GM23338 (cell line): ENCODE results near the gene SPDL1. TPM values are rescaled to one million over a fixed set of nuclear protein-coding genes. Genes with fewer than 3 reads are reported as not detected.

Experiments
- ATAC-seq: fragments of 200-7000 bp; cut with Tn5 transposase; 3 replicates; pipeline ENCODE4 v1.9.1; 2020
- DNase-seq: peaks from one replicate; pipeline ENCODE4 v3.0.0-alpha.2; 2015; ENCODE audit warnings: low spot score
- H2AFZ ChIP-seq: fragments of 200-600 bp; sonication (generic); 2 replicates; pipeline ENCODE4 v1.8.0; 2016; ENCODE audit warnings: antibody characterized with exemption, mild to moderate bottlenecking, moderate library complexity
- H3F3A ChIP-seq: fragments of 200-600 bp; sonication (generic); replicated peaks from 2 replicates; pipeline ENCODE4 v1.8.0; 2017; ENCODE audit warnings: antibody characterized with exemption, mixed run types, low read depth
- H3K27ac ChIP-seq: fragments of 200-600 bp; sonication (generic); 2 replicates; pipeline ENCODE4 v1.6.1; 2016; ENCODE audit warnings: low read depth
- H3K27me3 ChIP-seq: fragments of 200-600 bp; sonication (generic); 2 replicates; pipeline ENCODE4 v1.8.0; 2016; ENCODE audit warnings: mild to moderate bottlenecking, mixed run types, moderate library complexity; ENCODE audit not compliant: insufficient read depth
- H3K36me3 ChIP-seq: fragments of 200-600 bp; sonication (generic); 2 replicates; pipeline ENCODE4 v1.8.0; 2016; ENCODE audit warnings: mild to moderate bottlenecking; ENCODE audit not compliant: insufficient read depth
- H3K4me1 ChIP-seq: fragments of 200-600 bp; sonication (generic); 2 replicates; pipeline ENCODE4 v1.8.0; 2016; ENCODE audit warnings: mild to moderate bottlenecking, moderate library complexity; ENCODE audit not compliant: insufficient read depth
- H3K4me2 ChIP-seq: fragments of 200-600 bp; sonication (generic); 2 replicates; pipeline ENCODE4 v1.7.1; 2017; ENCODE audit warnings: mixed run types
- H3K4me3 ChIP-seq: fragments of 200-600 bp; sonication (generic); 2 replicates; pipeline ENCODE4 v1.6.1; 2016; ENCODE audit warnings: mixed run types
- H3K79me2 ChIP-seq: fragments of 200-600 bp; sonication (generic); replicated peaks from 2 replicates; pipeline ENCODE4 v1.8.0; 2017; ENCODE audit warnings: mild to moderate bottlenecking; ENCODE audit not compliant: insufficient read depth
- H3K9me2 ChIP-seq: fragments of 200-600 bp; sonication (generic); 2 replicates; pipeline ENCODE4 v1.8.0; 2017; ENCODE audit not compliant: insufficient read depth
- H4K20me1 ChIP-seq: fragments of 200-600 bp; sonication (generic); replicated peaks from 2 replicates; pipeline ENCODE4 v1.8.0; 2017; ENCODE audit warnings: mild to moderate bottlenecking; ENCODE audit not compliant: insufficient read depth
- H3K27ac Mint-ChIP-seq: 2 replicates; pipeline ENCODE4 v1.8.0; 2020; ENCODE audit warnings: inconsistent platforms, mild to moderate bottlenecking, moderate library complexity, mixed read lengths
- H3K27me3 Mint-ChIP-seq: 3 replicates; pipeline ENCODE4 v1.8.0; 2022; ENCODE audit warnings: low read depth, mild to moderate bottlenecking, moderate library complexity, mixed read lengths, inconsistent platforms; ENCODE audit not compliant: insufficient read depth, poor library complexity
- H3K36me3 Mint-ChIP-seq: 3 replicates; pipeline ENCODE4 v1.8.0; 2021; ENCODE audit warnings: low read depth, mild to moderate bottlenecking, inconsistent platforms, moderate library complexity, mixed read lengths
- H3K4me1 Mint-ChIP-seq: 3 replicates; pipeline ENCODE4 v1.8.0; 2020; ENCODE audit warnings: mild to moderate bottlenecking, inconsistent platforms, mixed read lengths
- H3K4me3 Mint-ChIP-seq: 3 replicates; pipeline ENCODE4 v1.8.0; 2021; ENCODE audit warnings: moderate library complexity, mild to moderate bottlenecking, inconsistent platforms, mixed read lengths
- H3K9me3 Mint-ChIP-seq: 3 replicates; pipeline ENCODE4 v1.8.0; 2020; ENCODE audit warnings: moderate library complexity, mild to moderate bottlenecking, inconsistent platforms, mixed read lengths
- CREB1 ChIP-seq: fragments of 250-450 bp; sonication (Bioruptor Pico); IDR thresholded peaks from 2 replicates; pipeline ENCODE4 v1.5.0; 2020; ENCODE audit warnings: low read depth, mild to moderate bottlenecking, moderate library complexity
- ETS1 ChIP-seq: IDR thresholded peaks from 2 replicates; pipeline ENCODE4 v1.6.1; 2016; ENCODE audit warnings: antibody characterized with exemption
- EZH2 ChIP-seq: fragments of 200-600 bp; sonication (generic); IDR thresholded peaks from one replicate; pipeline ENCODE4 v1.8.0; 2017; ENCODE audit warnings: antibody characterized with exemption, mild to moderate bottlenecking, low read depth; ENCODE audit not compliant: unreplicated experiment
- JUNB ChIP-seq: IDR thresholded peaks from one replicate; pipeline ENCODE4 v1.6.1; 2016; ENCODE audit warnings: antibody characterized with exemption; ENCODE audit not compliant: unreplicated experiment
- POLR2AphosphoS5 ChIP-seq: IDR thresholded peaks from 2 replicates; pipeline ENCODE4 v1.6.1; 2016; ENCODE audit warnings: antibody characterized with exemption, low read depth
- REST ChIP-seq: IDR thresholded peaks from one replicate; pipeline ENCODE4 v1.6.1; 2018; ENCODE audit warnings: antibody characterized with exemption; ENCODE audit not compliant: unreplicated experiment
- STAT1 ChIP-seq: IDR thresholded peaks from one replicate; pipeline ENCODE4 v1.6.1; 2016; ENCODE audit warnings: antibody characterized with exemption; ENCODE audit not compliant: unreplicated experiment
- ZNF331 ChIP-seq: fragments of 250-450 bp; sonication (Bioruptor Pico); IDR thresholded peaks from 2 replicates; pipeline ENCODE4 v1.5.0; 2020; ENCODE audit warnings: low read depth, mild to moderate bottlenecking, moderate library complexity
- polyA plus RNA-seq: library from polyadenylated mRNA; unstranded; fragments of >200 nt; fragmentation: Nextera tagmentation; extraction: Ambion mirVana; gene quantifications from 2 replicates; pipeline ENCODE4 v1.2.1, GENCODE V29; 2016
- total RNA-seq: library from RNA; depleted of rRNA; stranded (reverse); fragments of >200 nt; shearing (Covaris generic); gene quantifications from 2 replicates; pipeline ENCODE4 v1.2.3, GENCODE V29; 2014

SPDL1 gene
- total and polyA plus RNA-seq, 2 experiments from 2014 or later, result 76.9 to 79.6 TPM

GRCh38 chr5:169637549-169638121 is 54.1 kb downstream of the SPDL1 start:
- ATAC-seq (peak; percentile 46), DNase-seq (no peak)
- H3F3A ChIP-seq, result no peaks in the 10 kb centered on the region
- peak overlapping the region; percentile 97 for H2AFZ ChIP-seq
- no peaks in the 10 kb centered on the region for H3K79me2 ChIP-seq
- H3K27me3 ChIP-seq, result peaks cover 16% of the 10 kb centered on the region
- Mint-ChIP-seq H3K36me3 (no peaks in the 10 kb centered on the region; the same call in 2 of the 3 replicates), H3K27ac (no peak overlapping the region), H3K4me3 (peak overlapping the region; percentile 80; the same call in 2 of the 3 replicates), H3K4me1 (peaks cover 11% of the 10 kb centered on the region), H3K27me3 (peaks cover 17% of the 10 kb centered on the region), H3K9me3 (peaks cover 9% of the 10 kb centered on the region; the same call in 2 of the 3 replicates)
- TF ChIP-seq ZNF331 (CRISPR knock-in tag) (no peak), EZH2 (no peak), STAT1 (no peak), POLR2AphosphoS5 (no peak)
- H3K4me1 ChIP-seq, result peaks cover 15% of the 10 kb centered on the region
- no peaks in the 10 kb centered on the region for H3K36me3 ChIP-seq
- no peaks in the 10 kb centered on the region for H3K9me2 ChIP-seq
- H4K20me1 ChIP-seq, result no peaks in the 10 kb centered on the region
- peak overlapping the region; percentile 92 for H3K4me2 ChIP-seq
- H3K4me3 ChIP-seq, result peak overlapping the region; percentile 86
- H3K27ac ChIP-seq, result no peak overlapping the region

DNA sequence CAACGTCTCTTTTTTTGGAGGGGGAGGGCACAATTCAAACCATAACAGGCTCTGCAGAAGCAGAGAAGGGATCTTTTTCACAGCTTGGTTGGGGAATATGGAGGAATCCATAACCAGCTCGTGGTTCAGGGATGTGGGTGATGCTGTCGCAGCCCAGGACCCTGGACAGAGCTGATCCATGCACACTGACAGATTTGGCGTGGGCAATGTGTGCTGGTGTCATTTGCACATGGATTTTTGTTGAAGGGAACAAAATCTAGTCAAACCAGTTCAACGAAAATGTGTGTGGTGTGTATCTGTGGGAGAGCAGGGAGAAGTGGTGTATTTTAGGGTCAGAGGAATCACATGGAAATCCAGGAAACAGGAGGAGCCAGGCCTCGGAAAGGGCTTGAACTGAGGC is 57.7 kb downstream of the SPDL1 start:
- H3K27ac Mint-ChIP-seq, result no peak overlapping the region
- H3K4me1 Mint-ChIP-seq, result peaks cover 21% of the 10 kb centered on the region
- Histone ChIP-seq H3K4me3 (no peak overlapping the region), H3K27ac (no peak overlapping the region), H3K27me3 (peaks cover 11% of the 10 kb centered on the region), H3K9me2 (no peaks in the 10 kb centered on the region), H3K4me2 (no peak overlapping the region), H3K36me3 (no peaks in the 10 kb centered on the region), H2AFZ (no peak overlapping the region), H3F3A (no peaks in the 10 kb centered on the region), H3K4me1 (peaks cover 18% of the 10 kb centered on the region), H4K20me1 (no peaks in the 10 kb centered on the region), H3K79me2 (no peaks in the 10 kb centered on the region)
- peaks cover 15% of the 10 kb centered on the region for H3K27me3 Mint-ChIP-seq
- ATAC-seq (peak; percentile 15), DNase-seq (peak; percentile 12)
- H3K36me3 Mint-ChIP-seq, result no peaks in the 10 kb centered on the region
- H3K9me3 Mint-ChIP-seq, result peaks cover 5% of the 10 kb centered on the region; the same call in 1 of the 3 replicates
- no peak for TF ChIP-seq STAT1
- TF ChIP-seq REST, result peak; percentile 75
- no peak overlapping the region for H3K4me3 Mint-ChIP-seq

GRCh38 chr5:169646856-169647255 is 63.3 kb downstream of the SPDL1 start:
- Mint-ChIP-seq H3K4me3 (no peak overlapping the region), H3K27me3 (no peaks in the 10 kb centered on the region), H3K4me1 (peaks cover 20% of the 10 kb centered on the region), H3K9me3 (no peaks in the 10 kb centered on the region), H3K36me3 (no peaks in the 10 kb centered on the region), H3K27ac (no peak overlapping the region)
- no peaks in the 10 kb centered on the region for H3K36me3 ChIP-seq
- H3K9me2 ChIP-seq, result peaks cover 6% of the 10 kb centered on the region; the same call in 1 of the 2 replicates
- H3K27me3 ChIP-seq, result no peaks in the 10 kb centered on the region
- no peak for ATAC-seq
- no peaks in the 10 kb centered on the region for H4K20me1 ChIP-seq
- no peaks in the 10 kb centered on the region for H3K79me2 ChIP-seq
- no peak overlapping the region for H3K27ac ChIP-seq
- H3F3A ChIP-seq, result no peaks in the 10 kb centered on the region
- no peak overlapping the region for H3K4me3 ChIP-seq
- no peak for DNase-seq
- H2AFZ ChIP-seq, result no peak overlapping the region
- H3K4me2 ChIP-seq, result no peak overlapping the region
- peaks cover 10% of the 10 kb centered on the region; the same call in 1 of the 2 replicates for H3K4me1 ChIP-seq
- no peak for TF ChIP-seq REST
- no peak for TF ChIP-seq JUNB
- no peak for TF ChIP-seq STAT1
- TF ChIP-seq ETS1, result no peak
- no peak for TF ChIP-seq ZNF331 (CRISPR knock-in tag)
- TF ChIP-seq CREB1 (CRISPR knock-in tag), result no peak
- TF ChIP-seq EZH2, result no peak
